SKM-1 treated with dmso at 0.1 percent for 144 hours (cell line): ENCODE measurements around the gene HPGDS.
"Not testable (repeated sequence)": the region's sequence is repeated elsewhere in the genome, so short reads cannot be mapped to it uniquely, and the experiment has no call there.

Experiments used
- DNase-seq: peaks from one replicate; lab custom pipeline; 2025; ENCODE audit not compliant: unreplicated experiment; lab: John Stamatoyannopoulos, UW

The HPGDS gene

GRCh38 chr4:94332983-94333590, 9.5 kb downstream of the HPGDS start:
- no peak for DNase-seq

GRCh38 chr4:94329933-94330332, 12.7 kb downstream of the HPGDS start:
- no peak for DNase-seq

- DNase-seq: no peak
Observed at GRCh38 chr4:94325835-94326234, 16.8 kb downstream of the HPGDS start.

- not testable (repeated sequence) for DNase-seq
Observed at GRCh38 chr4:94319927-94320326, 22.7 kb downstream of the HPGDS start.

- DNase-seq: no peak
Observed at GRCh38 chr4:94307231-94307871, 35.3 kb downstream of the HPGDS start.

GRCh38 chr4:94306713-94307112, 35.9 kb downstream of the HPGDS start:
- DNase-seq: no peak

GRCh38 chr4:94305466-94306225, 37.0 kb downstream of the HPGDS start:
- DNase-seq: no peak

- no peak for DNase-seq
Observed at GRCh38 chr4:94304365-94304971, 38.2 kb downstream of the HPGDS start.

GRCh38 chr4:94302191-94302590, 40.4 kb downstream of the HPGDS start:
- DNase-seq: no peak

- no peak for DNase-seq
Observed at GRCh38 chr4:94298725-94299252, 43.8 kb downstream of the HPGDS start.

GRCh38 chr4:94295473-94295872, 47.2 kb downstream of the HPGDS start:
- DNase-seq: not testable (repeated sequence)

- DNase-seq: not testable (repeated sequence)
Observed at GRCh38 chr4:94293981-94294380, 48.7 kb downstream of the HPGDS start.

GRCh38 chr4:94290245-94290644, 52.4 kb downstream of the HPGDS start:
- no peak for DNase-seq

GRCh38 chr4:94285666-94286065, 57.0 kb downstream of the HPGDS start:
- DNase-seq: no peak

GRCh38 chr4:94284889-94285288, 57.7 kb downstream of the HPGDS start:
- DNase-seq: no peak

- no peak for DNase-seq
Observed at GRCh38 chr4:94278781-94279180, 63.9 kb downstream of the HPGDS start.

- DNase-seq: no peak
Observed at GRCh38 chr4:94277534-94277933, 65.1 kb downstream of the HPGDS start.

GRCh38 chr4:94276204-94276603, 66.4 kb downstream of the HPGDS start:
- DNase-seq: no peak

- no peak for DNase-seq
Observed at GRCh38 chr4:94274912-94275311, 67.7 kb downstream of the HPGDS start.

GRCh38 chr4:94271248-94271647, 71.4 kb downstream of the HPGDS start:
- DNase-seq: no peak

GRCh38 chr4:94267037-94267436, 75.6 kb downstream of the HPGDS start:
- DNase-seq: no peak
